Stimulated activated CD8-positive, alpha-beta memory T cell treated with anti-CD3 and anti-CD28 coated beads, Interleukin-7, amount 100 ng/mL, for 24 hours (primary cell): ENCODE results near the gene MTCH1.

Experiments used
- DNase-seq: peaks from one replicate; pipeline ENCODE4 v3.0.0-alpha.2; 2020; ENCODE audit warnings: low read depth

MTCH1 gene

DNA sequence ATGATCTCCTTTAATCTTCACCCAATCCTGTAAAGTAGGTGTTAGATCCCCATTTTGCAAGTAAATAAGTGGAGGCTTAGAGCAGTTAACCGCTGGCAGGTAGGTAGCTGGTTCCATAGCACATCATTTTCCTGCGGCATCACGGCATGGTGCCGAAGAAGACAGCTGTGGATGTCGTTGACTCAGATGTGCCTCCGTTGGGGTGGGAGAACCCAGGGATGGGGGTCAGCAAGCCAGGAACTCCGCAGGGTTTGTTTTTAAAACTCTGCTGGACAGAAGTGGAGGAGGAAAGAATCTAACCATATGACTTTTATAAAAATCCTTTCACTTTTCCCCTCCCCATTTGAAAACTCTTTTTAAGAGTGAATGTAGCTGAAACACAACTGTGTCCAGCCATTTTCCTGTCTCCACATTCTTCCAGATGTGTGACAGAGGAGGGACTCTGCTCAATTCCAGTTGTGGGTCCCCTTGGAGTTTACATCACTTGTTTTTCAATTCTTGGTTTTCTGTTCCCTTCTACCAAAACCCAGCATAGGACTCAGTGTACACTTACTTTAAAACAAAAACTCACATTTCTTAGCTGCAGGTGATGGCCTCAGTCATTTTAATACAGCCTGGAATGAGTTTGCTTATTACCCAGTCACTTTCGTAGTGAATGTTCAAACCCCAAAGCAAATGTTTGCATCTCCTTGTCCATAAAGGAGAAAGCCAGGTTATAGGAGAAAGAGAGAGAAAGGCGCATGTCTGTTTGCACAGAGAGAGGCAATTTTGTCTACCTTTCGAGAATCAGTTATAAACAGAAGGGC is 59.1 kb downstream of the MTCH1 start:
- no peak for DNase-seq

- DNase-seq: no peak
Measured at GRCh38 chr6:36925809-36926208, 60.2 kb downstream of the MTCH1 start.

DNA sequence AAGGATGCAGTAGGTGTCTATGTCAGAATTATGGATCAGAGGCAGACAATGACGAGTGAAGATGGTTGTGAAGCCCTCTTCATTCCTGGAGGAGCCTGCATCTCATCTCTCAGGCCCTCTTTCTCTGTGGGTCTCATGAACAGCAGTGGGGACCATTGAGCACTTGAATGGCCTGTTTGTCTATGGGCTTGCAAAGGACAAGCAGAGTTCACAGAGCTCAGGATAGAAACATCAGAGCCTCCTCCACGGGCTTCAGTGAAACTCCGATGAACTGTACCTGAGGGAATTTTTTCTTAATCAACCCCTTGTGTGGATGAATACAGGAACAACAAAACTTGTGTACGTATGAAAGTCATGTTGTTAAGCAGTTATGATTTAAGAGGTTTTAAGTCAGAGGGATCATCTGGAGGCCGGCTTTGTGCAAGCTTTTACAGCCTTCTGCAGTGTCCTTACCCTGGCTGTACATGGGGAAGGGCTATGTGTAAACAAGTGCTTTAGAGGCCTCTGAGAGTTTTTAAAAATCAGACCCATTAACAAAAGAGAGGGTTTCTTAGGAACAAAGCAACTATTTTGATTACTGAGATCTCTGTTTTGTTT is 61.1 kb downstream of the MTCH1 start:
- DNase-seq: no peak

DNA sequence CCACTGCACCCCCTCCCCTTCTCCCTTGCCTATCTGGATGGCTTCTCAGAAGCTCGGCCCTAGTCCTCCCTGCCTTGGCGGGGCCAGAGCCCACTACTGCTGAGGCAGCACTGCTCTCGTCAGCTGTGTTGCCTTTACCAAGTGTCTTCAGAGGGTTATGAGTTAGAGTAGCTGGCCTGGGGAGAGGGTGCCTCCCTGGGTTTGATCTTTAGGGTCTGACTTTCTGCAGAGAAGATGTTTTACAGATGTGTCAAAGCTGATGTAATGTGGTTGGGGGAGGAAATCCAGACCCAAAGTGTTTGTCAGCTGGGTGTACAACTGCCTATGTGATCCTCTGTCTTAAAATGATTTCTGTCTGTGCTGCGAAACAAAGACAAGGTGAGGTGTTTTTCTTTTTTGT is 61.9 kb downstream of the MTCH1 start:
- no peak for DNase-seq

- no peak for DNase-seq
Measured at GRCh38 chr6:36920546-36920945, 65.5 kb downstream of the MTCH1 start.

GRCh38 chr6:36920049-36920448 is 65.9 kb downstream of the MTCH1 start:
- no peak for DNase-seq
